AG08396 (cell line): ENCODE results near the gene PPP1R15B.

Experiments used
- DNase-seq: peaks from one replicate; pipeline ENCODE4 v3.0.0; 2012; ENCODE audit warnings: low spot score, mixed read lengths

Gene PPP1R15B

DNA sequence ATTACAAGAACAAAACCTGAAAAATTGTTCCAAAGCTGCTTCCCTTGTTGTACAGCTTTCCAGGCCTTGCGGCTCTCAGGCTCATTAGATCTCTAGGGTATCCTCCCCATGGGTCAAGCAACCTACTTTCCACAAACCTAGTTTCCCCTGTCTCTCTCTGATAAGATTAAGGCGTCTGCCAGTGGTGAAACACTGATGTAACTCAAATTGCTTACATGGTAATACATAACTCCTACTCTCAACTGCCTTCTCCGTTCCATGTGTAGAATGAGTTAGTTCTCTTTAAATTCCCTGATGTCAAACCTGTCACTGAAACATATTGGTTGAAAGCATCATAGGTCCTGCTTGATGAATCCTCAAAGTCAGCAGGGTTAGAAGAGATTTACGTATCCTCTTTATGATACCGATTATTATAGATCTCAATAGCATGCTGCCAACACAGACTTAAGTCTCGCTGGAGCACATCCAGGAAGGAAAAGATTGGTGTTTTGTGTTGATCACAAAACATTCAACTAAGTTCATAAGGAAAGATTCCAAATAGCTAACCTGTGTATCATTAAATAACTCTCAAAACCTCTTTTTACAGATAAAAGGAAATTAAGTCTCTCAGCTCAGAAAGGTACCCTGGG is 10.6 kb downstream of the PPP1R15B start:
- DNase-seq, result no peak

DNA sequence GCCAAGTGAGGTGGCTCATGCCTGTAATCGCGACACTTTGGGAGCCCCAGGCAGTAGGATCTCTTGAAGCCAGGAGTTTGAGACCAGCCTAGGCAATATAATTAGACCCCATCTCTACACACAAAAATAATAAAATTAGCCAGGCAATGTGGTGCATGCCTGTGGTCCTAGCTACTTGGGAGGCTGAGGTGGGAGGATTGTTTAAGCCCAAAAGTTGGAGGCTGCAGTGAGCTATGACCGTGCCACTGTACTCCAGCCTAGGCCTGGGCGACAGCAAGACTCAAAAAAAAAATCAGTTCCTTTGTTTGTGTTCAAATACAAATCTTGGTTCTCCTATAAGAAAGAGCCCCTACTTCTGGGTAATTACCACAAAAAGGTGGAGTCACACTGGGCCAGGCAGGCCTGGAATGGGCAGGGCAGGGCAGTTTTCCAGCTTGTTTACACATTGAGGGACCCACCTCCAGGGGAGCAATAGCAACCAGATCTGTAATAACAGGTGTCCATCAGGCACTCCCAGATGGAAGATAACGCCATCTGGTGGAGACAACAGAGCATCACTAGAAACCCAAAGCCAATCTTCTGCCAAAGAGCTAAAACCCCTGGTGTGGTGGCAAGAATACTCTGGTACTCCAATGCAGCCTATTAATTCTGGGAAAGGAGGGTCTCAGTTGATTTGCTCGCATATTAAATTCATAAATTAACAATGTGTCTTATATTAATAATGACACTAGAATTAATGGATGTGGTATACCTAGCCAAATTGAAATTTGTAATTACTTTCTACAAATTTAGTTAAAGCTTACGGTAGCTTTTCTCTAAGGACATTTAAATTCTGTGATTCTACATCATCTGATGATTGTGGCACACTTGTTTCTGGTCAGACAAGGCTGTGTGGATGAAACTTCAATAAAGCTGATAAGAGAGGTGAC is 13.2 kb downstream of the PPP1R15B start:
- DNase-seq, result peak; percentile 74

DNA sequence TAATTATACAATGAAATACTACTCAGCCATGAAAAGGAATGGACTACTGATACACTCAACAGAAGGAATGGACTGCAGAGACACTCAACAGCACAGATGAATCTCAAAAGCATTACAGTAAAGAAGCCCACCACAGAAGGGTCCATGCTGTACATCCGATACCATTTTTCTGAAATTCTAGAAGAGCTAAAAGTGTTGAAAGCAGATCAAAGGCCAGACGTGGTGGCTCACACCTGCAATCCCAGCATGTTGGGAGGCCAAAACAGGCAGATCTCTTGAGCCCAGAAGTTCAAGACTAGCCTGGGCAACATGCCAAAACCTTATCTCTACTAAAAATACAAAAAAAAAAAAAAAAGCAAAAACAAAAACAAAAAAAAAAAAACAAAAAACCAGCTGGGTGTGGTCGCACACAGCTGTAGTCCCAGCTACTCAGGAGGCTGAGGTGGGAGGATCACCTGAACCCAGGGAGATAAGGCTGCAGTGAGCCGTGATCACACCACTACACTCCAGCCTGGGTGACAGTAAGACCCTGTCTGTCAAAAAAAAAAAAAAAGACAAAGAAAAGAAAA is 15.5 kb downstream of the PPP1R15B start:
- no peak for DNase-seq

DNA sequence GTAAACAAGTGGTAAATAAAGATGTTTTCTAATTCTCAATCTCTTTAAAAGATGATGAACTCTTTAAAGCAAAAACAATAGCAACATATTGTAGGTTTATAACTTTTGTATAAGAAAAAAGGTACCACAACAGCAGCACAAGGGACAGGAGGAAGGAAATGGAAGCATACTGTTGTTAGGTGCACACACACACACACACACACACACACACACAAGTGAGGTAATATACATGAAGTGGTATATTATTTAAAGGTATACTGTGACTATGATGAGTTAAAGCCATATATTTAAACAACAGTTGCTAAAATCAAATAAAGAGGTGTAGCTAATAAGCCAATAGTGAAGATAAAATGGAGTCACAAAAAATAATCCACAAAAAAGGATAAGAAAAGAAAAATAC is 20.0 kb downstream of the PPP1R15B start:
- no peak for DNase-seq

DNA sequence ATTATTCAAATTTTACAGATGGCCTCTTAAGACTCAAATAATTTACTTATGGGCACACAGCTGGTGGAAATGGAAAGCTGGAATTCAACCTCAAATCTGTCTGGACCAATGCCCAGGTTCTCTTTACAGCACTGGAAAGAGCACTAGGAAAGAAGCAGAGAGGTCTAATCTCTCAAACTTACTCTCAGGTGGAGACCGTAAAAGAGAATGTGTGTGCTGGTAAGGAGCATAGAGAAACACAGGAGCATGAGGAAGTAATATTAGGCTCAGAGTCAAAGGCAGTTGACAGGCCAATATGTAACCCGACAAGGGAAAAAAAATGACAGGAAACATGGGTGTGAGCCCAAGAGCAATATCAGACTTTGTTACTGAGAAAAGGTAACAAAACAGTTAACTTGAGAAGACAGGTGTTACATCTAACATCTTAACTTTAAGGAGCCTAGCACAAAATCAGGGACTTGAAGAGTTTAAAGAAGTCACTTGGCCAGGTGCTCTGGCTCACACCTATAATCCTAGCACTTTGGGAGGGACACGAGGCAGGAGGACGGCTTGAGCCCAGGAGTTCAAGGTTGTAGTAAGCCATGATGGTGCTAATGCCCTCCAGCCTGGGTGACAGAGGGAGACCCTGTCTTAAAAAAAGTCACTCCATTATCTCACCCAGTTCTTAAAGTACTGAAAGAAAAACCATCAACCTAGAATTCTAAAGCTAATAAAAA is 20.7 kb downstream of the PPP1R15B start:
- no peak for DNase-seq

DNA sequence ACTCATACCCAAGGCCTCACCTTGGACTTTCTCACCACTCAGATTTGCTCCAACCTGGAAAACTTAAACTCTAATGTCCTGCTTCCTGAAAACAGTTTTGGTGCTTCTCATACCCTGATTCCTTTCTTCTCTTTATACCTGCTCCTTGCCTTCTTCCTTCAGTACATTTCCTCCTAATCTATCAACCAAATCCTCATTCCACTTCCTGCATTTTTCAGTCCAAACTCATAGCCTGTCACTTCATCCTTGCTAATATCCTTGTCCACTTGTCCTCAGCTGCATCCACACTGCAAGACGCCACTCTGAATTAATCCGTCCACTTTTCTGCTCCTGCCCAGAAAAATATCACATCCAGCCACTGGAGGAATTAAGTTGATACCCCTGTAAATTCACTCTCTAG is 25.9 kb downstream of the PPP1R15B start:
- no peak for DNase-seq

DNA sequence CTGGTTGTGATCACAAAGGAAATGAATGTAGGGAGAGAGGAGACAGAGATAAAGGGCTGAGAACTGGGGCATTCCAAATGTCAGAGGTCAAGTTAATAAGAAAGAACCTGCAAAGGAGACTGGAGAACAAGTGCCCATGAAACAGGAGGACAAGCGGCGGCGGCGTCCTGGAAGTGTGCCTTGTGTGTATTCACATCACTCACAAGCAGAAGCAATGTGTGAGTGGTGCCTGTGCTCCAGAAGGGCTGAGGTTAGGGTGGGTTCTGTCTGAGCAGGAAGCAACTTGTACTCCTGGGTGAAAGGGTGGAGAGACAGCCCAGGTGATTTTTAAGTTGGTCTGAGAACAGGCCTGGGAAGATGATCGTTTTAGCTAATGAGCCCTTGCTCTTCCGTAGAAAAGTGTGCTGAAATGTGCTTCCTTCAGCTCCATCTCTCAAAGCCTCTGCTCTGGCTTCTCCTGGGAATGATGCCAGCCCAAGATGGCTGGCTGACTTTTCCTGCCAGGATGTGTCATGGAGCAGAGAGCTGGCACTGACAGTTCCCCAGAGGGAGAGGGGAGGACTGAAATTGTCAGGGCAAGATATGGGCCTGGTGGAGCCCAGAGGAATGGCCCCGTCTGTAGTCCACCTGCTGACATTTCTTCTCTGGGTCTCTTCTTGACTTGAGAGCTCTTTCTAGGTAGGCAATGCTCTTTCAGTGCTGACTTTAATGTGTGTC is 26.8 kb downstream of the PPP1R15B start:
- peak; percentile 75 for DNase-seq

DNA sequence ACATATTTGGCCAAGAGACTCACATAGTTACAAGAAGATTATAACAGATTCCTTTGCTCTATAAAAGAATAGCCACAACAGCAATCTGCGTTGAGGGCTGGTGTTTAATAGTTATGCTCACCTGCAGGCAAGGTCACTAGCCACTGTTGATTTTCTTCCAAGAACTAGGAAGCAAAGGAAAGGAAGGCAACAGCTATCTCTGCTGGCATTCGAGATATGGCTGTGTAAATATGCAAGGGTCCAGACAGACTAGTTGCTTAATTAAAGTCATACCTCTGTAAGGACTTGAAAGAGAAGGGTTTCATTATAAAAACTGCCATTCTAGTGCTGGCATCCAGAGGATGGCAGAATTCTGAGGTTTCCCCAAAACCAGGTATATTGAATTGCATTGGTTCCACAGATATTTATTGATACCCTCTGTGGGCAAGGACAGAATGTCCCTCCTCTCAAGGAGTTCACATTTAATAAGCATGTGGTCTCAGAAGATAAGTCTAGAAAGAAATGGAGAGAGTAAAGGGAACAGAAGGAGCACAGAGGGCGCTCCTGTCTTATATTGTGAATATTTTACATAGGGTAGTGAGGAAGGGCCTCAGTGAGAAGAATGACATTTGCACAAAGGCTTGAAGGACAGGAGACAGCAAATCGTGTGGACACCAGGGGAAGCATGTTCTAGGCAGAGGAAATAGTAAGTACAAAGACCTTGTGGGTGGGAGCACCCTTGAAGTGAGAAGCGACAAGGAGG is 28.3 kb downstream of the PPP1R15B start:
- DNase-seq, result no peak

DNA sequence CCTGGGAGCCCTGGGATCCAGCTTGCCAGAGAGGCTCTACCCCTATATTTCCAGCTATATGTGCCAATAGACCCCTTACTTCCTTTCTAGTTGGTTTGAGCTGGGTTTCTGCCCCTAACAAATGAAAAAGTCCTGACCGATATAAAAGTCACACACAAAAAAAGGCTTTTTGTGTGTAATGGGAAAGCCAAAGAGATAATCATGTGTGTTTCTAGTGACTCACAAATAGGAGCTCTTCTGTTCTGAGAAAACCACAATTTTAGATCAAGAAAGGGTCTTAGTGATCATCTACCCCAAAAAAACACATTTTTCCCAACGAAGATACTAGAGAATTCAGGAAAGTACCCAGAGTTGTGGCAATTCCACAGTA is 28.9 kb downstream of the PPP1R15B start:
- DNase-seq, result no peak

DNA sequence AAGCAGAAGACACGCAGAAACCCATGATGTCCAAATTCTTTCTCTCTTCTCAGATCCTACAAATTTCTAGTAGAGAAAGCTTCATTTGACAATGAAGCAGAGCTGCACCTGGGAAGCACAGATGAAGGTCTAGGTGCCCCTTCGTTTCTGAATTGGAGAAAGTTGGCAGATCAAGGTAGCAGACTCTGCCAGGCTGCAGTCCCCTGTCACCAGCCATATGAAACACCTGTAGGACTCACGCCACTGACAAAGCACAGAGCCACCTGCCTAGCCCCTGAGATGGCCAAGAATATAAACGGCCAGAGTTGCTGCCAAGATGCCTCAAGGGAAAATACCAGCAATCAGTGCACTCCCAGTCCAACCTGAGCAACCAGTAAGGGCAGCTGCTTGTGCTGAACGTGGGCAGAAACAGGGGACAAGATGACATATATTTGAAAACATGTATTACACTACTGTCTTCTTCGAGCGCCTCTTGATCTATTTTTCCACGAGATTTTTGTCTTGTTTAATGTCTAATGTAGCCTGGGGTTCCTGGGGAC is 31.3 kb downstream of the PPP1R15B start:
- no peak for DNase-seq

DNA sequence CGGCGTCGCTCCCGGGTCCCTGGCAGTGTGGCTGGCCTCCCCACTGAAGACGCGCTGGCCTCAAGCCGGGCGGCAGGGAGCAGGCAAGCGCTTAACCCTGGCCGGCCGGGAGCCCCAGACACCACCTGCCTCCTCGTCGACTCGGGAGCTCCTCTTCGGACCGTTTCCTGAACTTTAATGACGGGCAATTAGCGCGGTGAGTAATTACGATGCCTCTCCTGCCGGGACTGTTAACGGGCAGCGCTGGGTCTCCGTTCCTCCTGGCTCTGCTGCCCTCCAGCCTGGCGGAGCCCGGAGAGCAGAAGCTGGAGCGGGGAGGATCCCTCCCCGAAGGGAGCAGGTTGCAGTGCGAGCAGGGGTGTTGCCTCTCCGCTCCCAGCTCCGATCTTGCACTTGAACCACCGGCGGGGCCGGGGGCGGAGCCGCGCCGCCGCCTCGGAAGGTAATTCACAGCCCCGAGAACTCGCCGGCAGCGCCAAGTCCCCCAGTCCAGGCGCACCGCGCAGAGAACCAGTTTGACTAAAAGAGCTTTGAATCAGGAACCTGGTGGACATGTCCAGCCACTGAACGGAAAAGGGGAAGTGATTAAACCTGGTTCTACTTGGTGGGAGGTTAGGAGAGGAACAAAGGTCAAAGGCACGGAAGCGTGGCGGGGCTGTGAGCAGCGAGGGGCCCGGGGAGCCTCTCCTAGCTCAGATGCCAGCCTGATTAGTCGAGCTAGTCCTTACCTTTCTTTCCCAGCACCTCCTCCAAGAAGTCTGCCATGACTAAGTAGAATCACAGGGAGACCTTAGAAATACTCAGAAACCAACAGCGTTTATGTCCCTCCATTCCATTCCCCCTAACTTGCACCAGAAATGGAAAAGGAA is 33.6 kb downstream of the PPP1R15B start:
- DNase-seq, result peak; percentile 34

DNA sequence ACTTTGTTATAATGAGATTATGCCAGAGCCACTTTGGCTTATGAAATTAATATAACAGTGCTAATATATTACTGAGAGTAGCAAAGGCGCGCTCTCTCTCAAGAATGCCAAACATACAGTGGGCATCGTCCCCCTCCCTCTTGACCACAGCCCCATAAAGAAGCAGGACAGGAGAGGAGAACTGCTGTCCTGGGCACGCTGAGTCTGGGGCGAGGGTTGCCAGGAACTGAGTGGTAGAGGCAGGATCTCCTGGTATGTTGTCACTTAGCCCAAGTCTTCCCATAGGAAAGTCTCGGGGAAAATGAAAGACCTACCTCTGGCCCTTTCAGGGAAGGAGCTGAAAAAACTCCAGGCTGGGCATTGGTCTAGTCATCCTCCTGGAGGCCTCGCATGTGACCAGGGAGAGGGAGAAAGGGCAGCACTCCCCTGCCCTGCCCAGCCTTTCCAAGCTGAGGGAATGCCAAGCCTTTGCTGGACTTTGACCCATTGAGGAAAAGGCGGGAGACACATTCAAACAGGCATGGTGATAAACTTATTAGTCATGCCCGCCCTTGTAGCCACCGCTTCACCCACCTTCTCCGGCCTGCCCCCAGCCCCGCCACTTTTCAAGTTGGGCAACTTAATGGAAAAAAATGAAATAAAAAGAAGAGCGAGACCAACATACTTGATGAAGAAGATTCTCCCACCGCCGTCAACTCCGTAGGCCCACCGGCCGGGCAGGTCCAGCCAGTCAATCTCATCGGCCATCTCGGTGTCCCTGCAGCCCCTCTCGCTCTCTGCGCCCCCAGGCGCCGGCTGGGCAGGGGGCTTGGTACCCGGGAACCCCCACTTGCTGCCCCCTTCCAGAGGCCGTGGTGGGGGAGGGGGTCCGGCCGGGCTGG is 34.5 kb downstream of the PPP1R15B start:
- no peak for DNase-seq

DNA sequence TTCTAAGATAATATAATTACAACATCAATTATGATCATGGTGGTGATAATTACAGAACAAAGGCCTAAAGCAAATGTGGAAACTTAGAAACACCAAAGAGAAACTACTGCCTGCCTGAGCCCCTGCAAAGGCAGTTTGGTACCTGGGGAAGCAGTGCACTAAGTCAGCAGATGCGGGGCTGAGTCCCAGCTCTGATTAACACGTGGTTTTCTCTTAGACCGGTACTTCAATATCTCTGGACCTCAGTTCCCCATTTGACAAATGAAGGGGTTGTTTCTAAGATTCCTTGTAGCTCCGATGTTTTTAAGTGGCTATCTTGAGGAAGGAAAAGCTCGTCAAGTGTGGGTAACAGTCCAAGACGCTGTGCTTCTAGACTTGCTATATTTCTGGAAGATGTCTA is 35.2 kb downstream of the PPP1R15B start:
- DNase-seq, result no peak

DNA sequence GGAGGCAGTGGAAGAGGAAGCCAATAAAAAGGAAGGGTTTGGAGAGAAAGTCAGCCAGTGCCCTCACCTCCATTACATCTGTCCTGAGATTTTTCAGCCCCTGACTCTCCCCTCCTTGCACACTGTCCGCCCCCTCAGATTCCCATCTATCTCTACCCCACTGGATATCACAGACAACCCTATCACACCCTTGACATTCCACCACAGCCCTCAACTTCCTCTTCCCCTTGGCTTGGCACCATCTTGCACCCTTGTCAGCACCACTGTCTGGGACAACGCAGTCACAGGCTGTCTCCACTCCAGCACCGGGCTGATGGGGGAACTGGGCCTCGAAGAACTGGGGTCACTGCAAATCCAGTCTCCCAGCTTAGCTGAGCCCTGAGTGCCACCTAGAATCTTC is 37.7 kb downstream of the PPP1R15B start:
- no peak for DNase-seq

DNA sequence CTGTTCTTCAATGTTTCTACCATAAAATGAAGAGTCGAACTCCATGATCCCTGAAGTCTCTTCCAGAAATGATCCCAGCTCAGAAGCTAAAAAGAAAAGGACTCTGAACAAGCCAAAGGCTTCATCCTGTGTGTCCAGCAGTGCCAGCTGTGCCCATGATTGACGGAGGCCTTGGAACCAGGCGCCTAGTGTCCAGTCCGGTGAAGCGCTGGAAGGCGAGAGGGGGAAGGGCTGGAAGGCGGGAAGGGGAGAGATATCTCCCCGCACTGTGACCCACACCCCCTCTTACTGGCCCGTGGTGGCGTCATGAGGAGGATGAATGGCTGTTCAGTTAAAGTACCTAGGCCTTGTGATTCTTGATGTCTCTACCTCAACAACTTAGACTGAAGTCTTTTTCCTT is 41.4 kb downstream of the PPP1R15B start:
- DNase-seq, result no peak

DNA sequence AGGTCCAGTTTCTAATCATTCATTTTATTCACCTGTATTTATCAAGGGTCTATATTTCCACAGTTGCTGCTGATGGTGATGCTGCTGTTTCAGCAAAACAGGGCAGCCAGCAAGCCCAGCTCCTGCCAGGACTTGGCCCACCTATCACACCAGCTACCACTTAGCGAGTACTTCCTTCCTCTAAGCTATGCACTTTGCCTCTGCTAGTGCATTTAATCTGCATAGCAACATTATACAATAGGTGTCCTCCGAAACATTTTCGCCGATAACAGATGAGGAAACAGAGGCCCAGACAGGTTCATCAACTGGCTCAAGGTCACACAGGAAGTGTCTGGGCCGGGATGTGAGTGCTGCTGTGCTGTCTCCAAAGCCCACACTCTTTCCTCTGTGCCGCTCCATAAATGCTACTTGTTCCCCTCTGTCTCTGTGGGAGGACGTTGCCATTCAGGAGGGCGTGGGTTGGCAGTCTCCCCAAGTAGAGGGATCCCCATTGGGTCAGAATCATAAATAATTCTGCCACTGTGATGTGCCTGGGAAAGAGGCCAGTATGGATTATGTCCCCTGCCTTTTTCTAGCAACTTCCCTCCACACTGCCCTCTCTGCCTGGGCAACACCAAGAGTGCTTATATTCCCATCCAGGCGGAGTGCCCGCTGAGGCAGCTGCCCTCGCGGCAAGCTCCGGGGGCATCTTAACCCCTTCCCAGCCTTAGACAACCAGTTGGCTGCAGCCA is 42.5 kb downstream of the PPP1R15B start:
- no peak for DNase-seq

DNA sequence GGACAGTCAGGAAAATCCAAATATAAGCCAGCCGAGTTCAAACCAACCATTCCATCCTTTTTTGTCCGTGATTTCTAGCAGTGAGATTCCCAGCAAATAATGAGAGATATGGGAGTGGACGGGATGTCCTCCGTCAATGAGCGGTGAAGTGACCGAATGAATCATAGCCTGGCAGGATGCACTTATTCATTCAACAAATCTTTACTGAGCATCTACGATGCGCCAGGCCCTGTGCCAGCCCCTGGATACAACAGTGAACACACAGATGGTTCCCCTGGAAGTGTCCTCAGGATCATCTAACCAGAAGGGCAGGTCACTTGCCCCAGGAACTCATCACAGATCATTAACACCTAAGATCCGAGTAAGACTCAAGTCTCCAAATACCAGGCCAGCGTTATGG is 43.7 kb downstream of the PPP1R15B start:
- no peak for DNase-seq

DNA sequence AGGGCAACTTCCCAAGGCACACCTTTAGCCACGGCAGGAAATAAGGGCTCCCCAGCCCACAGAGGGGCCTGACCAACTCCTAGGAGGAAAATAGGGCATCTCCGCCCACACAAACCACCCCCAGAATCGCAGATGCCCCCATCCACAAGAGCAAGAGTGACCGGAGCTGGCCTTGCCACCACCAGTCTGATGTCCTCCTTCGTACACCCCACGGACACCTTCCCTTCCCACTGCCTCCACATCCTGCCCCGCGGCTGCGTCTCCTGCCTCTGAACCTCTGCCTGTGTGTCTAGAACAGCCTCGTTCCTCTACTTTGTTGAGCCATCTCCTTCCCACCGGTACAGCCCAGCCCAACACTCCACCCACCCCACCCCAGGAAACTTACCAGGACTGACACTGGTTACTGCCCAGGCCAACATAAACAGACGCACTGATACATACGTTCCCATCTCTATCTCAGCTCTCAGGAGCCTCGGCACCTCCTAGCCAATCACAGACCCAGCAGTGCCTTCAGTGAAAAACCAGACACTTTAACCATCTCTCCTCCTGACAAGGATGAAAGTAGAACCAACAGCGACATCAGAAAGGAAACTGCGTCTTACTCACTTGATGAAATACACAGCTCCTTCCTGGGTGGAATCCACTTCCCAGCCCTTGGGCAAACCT is 44.3 kb downstream of the PPP1R15B start:
- DNase-seq, result no peak
